GM19238 (cell line): ENCODE results near the gene U2AF2.
A peak's percentile ranks its signal among the peaks of the same experiment; 100 is the strongest.

ENCODE experiments used
- DNase-seq: peaks from one replicate; pipeline ENCODE4 v3.0.0; 2011; ENCODE audit warnings: low spot score; ENCODE audit not compliant: insufficient read length

Gene U2AF2

DNA sequence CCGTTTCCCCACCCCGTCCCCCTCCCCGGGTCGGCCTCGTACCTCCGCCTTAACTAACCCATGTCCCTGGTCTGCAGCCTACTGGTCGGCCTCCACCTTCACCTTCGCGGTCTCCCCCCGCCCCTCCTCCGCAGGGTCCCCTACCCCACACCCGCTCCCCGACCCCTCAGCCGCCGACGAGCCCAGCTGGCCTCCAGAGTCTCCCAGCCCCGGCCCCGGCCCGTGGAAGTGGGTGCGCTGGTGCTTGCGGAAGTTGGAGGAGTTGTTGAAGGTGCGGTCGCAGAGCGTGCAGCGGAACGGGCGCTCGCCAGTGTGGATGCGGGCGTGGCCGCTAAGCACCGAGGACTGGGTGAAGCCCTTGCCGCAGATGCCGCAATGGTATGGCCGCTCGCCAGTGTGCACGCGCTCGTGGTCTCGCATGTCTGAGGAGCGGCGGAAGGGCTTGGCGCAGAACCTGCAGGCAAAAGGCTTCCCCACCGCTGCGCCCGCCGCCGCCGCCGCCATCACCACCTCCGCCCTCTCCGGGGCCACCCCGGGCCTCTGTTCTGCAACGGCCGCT is 33.1 kb upstream of the U2AF2 start:
- no peak for DNase-seq

DNA sequence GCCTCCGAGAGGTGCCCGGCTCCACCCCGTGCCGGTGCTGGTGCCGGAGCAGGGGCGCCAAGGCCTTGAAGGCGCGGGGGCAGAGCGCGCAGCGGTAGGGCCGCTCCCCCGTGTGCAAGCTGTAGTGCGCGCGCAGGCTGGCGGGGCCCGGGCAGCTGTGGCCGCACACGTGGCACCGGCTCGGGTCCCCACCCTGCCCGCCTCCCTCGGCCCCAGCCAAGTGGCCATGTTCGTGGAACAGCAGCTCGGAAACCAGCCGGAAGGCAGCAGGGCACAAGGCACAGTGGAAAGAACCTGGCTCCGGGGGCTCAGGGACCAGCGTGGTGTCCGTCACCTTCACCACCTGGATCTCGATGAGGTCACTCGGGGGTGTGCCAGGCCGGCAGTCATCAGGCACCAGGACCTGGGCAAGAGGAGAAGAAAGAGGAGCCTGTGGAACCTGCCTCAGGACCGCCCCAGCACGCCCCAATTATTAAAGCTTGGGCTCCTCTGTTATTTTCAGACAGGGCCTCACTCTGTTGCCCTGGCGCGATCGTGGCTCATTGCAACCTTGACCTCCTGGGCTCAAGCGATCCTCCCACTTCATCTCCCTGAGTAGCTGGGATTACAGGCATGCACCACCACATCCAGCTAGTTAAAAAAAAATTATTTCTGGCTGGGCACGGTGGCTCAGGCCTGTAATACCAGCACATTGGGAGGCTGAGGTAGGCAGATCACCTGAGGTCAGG is 32.4 kb upstream of the U2AF2 start:
- DNase-seq, result no peak

DNA sequence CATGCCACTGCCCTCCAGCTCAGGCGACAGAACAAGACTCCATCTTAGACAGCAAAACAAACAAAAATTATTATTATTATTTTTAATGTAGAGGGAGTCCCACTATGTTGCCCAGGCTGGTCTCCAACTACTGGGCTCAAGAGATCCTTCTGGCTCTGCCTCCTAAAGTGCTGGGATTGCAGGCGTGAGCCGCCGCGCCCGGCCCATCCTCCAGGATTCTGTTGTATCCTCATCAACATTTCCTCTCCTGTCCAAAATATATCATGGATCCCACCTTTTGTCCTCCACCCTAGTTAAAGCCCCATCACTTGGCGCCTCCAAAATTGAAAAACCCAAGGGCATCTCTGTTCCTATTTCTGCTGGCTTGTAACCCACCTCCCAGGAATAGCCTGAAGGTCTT is 31.7 kb upstream of the U2AF2 start:
- DNase-seq, result no peak

DNA sequence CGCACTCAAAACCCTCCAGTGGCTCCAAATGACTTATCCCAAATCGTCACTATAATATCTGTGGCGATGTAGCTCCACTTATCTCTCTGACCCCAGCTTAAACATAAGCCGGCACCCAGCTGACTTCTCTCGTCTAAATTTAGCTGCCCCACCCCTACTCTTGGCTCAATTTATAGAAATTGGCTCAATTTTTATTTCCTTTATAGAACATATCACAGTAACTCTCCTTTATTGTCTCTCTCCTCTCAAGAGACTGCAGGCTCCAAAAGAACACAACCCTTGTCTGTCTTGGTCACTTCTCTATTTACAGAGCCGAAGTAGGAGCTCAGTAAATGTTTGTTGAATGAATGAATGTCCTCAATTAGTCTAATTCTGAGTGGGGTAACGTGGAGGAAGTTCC is 31.3 kb upstream of the U2AF2 start:
- no peak for DNase-seq

DNA sequence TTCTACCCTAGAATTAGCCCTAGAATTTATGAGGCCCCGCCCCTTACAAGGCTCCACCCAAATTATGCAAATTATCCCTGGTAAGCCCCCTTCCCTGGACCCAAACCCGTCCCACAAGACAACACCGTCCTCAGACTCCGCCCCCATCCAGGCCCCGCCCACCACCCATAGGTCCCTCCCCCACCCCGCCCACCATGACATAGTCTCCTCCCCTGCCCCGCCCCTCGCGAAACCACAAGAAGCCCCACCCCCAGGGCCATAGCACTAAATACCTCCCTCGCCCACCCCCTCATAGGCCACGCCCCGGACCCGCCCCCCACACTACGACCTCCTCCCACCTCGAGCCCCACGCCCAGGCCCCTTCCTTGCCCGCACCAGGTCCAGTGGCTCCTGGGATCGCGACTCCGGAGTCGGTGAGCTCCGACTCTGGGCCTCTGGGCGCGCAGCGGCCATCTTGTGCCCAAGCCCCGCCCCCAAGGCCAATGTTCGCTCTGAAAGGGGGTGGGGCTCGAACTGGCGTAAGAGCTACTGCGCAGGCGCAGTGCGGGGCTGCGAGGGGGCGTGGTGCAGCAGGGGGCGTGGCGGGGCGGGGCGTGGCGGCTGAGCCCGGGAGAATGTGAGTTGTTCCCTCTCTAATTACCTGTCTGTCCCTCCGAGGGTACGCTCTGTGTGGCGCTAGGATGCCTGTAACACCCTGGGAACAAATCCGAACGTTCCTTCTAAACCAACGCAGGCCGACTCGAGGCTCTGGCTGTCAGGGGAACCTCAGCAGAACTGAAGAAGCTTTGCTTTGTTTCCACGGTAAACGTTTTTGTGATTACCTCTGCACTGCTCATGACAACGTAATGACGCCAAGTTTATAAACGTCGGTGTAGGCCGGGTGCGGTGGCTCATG is 30.5 kb upstream of the U2AF2 start, which contains the start of gene ZNF784:
Gene ZNF784 (minus strand): TSS at position 458 of the 895 bp plus-strand sequence. CDS start 5 bp downstream, at position 453.
- DNase-seq, result peak; percentile 90

DNA sequence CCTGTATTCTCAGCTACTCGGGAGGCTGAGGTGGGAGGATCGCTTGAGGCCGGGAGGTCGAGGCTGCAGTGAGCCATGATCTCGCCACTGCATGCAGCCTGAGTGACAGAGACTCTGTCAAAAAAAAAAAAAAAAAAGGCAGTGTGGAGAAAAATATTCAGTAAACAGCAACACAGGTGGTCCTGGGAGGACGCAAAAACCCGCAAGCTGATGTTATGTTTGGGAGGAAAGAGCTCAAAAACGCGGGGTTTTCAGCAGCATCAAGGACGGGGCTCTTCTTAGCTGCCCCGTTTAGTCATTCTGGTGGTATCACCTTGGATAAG is 29.9 kb upstream of the U2AF2 start:
- DNase-seq, result no peak

DNA sequence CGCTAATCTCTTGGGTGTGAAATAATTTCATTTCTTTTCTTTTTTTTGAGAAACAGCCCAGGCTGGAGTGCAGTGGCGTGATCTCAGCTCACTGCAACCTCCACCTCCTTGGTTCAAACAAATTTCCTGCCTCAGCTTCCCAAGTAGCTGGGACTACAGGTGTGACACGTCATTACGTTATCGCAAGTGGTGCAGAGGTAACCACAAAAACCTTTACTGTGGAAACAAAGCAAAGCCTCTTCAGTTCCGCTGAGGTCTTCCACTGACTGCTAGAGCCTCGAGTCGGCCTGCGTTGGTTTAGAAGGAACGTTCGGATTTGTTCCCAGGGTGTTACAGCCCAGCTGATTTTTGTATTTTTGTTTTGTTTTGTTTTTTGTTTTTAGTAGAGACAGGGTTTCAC is 28.5 kb upstream of the U2AF2 start:
- DNase-seq, result no peak

DNA sequence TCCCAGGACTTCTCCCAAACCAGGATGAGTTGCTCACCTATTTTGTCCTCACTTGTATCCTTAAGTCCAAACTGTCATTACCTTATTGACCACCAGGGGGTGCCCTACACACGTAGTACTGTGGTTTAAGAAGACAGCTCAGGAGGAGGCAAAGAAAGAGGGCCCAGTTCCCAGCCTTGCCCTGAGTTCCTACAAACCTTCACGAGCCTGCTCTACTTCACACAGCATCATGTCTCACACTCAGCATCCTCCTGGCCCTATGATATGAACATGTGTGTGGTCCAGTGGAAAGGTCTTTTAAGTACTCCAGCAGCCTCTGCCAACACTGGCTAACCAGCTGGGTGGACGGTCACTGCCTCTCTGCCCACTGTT is 22.4 kb upstream of the U2AF2 start:
- DNase-seq, result no peak

DNA sequence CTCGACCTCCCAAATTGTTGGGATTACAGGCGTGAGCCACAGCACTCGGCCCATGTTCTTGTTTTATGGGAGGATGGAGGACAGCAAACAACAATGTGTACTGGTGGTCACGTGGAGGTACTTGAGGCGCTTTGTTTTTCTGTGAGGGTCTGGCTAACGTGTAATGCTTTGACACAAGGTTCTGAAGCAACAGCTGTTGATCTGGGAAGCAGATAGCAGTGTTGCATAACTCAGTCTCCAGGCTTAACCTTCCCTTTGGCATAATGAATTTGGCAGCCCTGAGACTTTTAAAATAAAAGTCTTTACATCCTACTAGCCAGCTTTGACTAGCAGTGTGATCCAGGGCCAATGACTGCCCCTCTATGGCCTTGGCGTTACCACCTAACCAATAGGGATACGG is 21.0 kb upstream of the U2AF2 start:
- no peak for DNase-seq

DNA sequence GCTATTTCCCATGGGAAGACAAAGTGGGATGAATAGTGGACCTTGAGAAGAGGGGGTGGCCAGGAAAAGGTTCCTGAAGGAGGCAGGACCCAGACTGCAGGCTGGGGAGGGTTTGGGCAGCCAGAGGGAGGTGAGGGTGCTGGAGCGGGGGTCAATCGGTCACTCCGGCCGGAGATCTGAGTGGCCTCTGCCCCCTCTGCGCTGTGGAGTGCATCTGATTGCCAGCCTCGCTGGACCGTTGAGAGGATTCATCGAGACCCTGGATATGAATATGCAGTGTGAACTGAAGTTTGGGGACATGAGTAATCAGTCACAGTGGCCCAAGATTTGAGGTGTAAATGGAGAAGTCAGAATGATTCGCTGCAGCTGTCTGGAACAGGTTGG is 19.5 kb upstream of the U2AF2 start:
- no peak for DNase-seq

GRCh38 chr19:55635856-55636440 is 18.9 kb upstream of the U2AF2 start:
- no peak for DNase-seq

GRCh38 chr19:55636723-55637122 is 18.1 kb upstream of the U2AF2 start:
- no peak for DNase-seq

GRCh38 chr19:55637534-55637933 is 17.3 kb upstream of the U2AF2 start:
- DNase-seq, result no peak

DNA sequence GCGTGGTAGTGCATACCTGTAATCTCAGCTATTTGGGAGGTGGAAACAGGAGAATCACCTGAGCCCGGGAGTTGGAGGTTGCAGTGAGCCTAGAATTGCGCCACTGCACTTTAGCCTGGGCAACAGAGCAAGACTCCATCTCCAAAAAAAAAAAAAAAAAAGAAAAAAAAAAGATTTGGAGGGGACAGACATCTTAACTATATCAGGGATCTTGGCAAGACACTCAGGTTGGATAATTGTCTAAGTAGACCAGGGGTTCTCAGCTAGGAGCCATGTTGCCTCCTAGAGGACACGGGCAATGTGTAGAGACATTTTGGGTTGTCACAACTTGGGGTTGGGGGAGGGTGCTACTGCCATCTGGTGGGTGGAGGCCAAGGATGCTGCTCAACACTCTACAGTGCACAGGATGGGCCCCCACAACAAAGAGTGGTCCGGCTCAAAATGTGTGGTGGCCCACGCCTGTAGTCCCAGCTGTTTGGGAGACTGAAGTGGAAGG is 15.9 kb upstream of the U2AF2 start:
- no peak for DNase-seq

- peak; percentile 56 for DNase-seq
These were observed 14.7 kb upstream of the U2AF2 start for GRCh38 chr19:55640043-55640576.

DNA sequence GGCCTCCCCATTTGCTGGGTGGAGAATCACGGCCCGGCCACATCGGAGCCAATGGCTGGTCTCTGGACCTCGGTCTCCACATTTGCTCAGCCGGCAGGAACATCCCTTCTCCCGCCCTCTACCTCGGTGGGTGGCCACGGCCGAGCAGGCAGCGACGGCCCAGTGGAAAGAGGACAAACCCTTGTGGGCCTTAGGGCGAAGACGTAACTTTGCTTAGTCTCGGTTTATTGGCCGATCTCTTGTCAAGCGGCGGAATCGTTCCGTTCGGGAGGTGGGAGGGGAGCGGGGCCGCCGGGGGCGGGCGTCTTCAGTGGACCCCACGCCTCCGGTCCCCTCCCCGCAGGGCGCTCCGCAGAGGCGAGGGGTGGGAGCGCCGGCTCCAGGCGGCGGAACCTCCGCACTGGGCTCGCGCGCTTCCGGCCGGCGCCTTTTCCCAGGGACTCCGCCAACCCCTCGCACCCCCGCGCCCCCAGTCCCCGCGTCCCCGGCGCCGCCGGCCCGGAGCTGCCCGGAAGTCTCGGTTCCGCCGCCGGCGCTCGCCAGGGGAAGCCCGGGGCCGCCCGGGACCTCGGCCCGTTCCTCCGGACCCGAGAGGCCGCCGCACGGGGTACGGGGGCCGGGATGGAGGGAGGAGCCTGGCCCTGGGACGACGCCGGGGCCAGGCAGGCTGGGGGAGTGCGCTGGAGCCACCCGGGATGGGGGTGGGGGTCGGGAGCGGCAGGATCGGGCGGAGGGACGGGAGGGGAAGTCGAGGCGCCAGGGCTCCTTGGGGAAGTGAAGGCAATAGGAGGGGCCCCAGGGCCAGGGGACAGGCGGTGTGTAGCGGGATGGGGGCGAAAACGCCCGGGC is 14.0 kb upstream of the U2AF2 start, which contains the start of gene ZNF580:
Gene ZNF580 (plus strand): TSS at position 426 of the 849 bp plus-strand sequence. CDS start 1,507 bp downstream, outside the sequence.
- peak; percentile 72 for DNase-seq

- no peak for DNase-seq
These were observed 13.2 kb upstream of the U2AF2 start for GRCh38 chr19:55641426-55642152.

- DNase-seq, result no peak
These were observed 12.5 kb upstream of the U2AF2 start for GRCh38 chr19:55642153-55643002.
